Testis (tissue), 3 donors: ENCODE results near the gene IL18. TPM values are rescaled to one million over a fixed set of nuclear protein-coding genes. Genes with fewer than 3 reads are reported as not detected.
"Not testable (repeated sequence)": the region's sequence is repeated elsewhere in the genome, so short reads cannot be mapped to it uniquely, and the experiment has no call there.

Experiments
- DNase-seq: peaks from one replicate; pipeline ENCODE4 v3.0.0-alpha.2; 2019
- H3K27ac ChIP-seq, 2 donors: fragments of 200-600 bp; sonication (generic); one replicate each; pipeline ENCODE4 v1.5.1; 2019
- H3K27me3 ChIP-seq: fragments of 200-600 bp; sonication (generic); one replicate; pipeline ENCODE4 v1.5.1; 2019
- H3K36me3 ChIP-seq: fragments of 200-600 bp; sonication (generic); one replicate; pipeline ENCODE4 v1.5.1; 2017; ENCODE audit warnings: low read depth; ENCODE audit errors: missing control alignments
- H3K4me1 ChIP-seq: fragments of 200-600 bp; sonication (generic); one replicate; pipeline ENCODE4 v1.5.1; 2019
- H3K4me3 ChIP-seq, 2 donors: fragments of 200-600 bp; sonication (generic); one replicate each; pipeline ENCODE4 v1.5.1; 2017 to 2019
- H3K9me3 ChIP-seq: fragments of 200-600 bp; sonication (generic); one replicate; pipeline ENCODE4 v1.5.1; 2017
- CTCF ChIP-seq, 3 experiments: fragments of 450-650 bp in 2 of 3; fragments of 200-600 bp in 1 of 3; sonication (generic) in 1 of 3; IDR thresholded peaks; one replicate each; pipeline ENCODE4 v1.5.1; 2016 to 2019; ENCODE audit warnings: antibody characterized with exemption in 3 of 3, mild to moderate bottlenecking in 2 of 3, moderate library complexity in 1 of 3
- POLR2A ChIP-seq: fragments of 450-650 bp; IDR thresholded peaks from one replicate; pipeline ENCODE4 v1.6.1; 2017; ENCODE audit warnings: antibody characterized with exemption, mild to moderate bottlenecking, moderate library complexity
- WGBS, 2 donors: methylation state at CpG; one replicate each; pipeline ENCODE4 v1.1.5; 2018; 5-methylcytosine and 5-hydroxymethylcytosine counted together
- intact Hi-C: fragments of 100-400 bp; cut with DNase I; formaldehyde crosslinking; loops from one replicate; pipeline ENCODE4 v1.15.1; 2023; ENCODE audit warnings: low total_unique reads
- polyA plus RNA-seq: library from polyadenylated mRNA; stranded (reverse); fragments of 350-450 nt; fragmentation: Illumina TruSeq; extraction: RNeasy Lipid Tissue Mini Kit (QIAGEN cat#74804); gene quantifications from one replicate; pipeline ENCODE4 v1.2.3, GENCODE V29; 2014; ENCODE audit warnings: low read depth, low replicate concordance; ENCODE audit not compliant: insufficient read depth
- total RNA-seq, 2 donors: library from RNA; depleted of rRNA; stranded (reverse); fragments of >200 nt; gene quantifications; one replicate each; pipeline ENCODE4 v1.2.3, GENCODE V29; 2016

The IL18 gene
- total and polyA plus RNA-seq, 3 donors from 2014 or later, result 4.7 to 7.9 (median 7.4) TPM

GRCh38 chr11:112166562-112166961, 2.7 kb upstream of the IL18 start:
- intact Hi-C loops, result no loop called here
- Histone ChIP-seq H3K4me3 (peak overlapping the region; percentile 40), H3K36me3 (no peaks in the 10 kb centered on the region), H3K27me3 (no peaks in the 10 kb centered on the region), H3K27ac (peak overlapping the region; percentile 20 to 53), H3K4me1 (no peaks in the 10 kb centered on the region), H3K9me3 (no peaks in the 10 kb centered on the region)
- TF ChIP-seq POLR2A, result no peak
- no peak for TF ChIP-seq CTCF (IDR thresholded peaks at IDR 0.05)
- no peak for DNase-seq
- WGBS, 2 donors, result 65 to 67% methylated on average over 8 of the region's 8 CpGs

- no peak for DNase-seq
- H3K27me3 ChIP-seq, result no peaks in the 10 kb centered on the region
- WGBS, 2 donors, result 34 to 37% methylated on average over 3 of the region's 3 CpGs
- H3K36me3 ChIP-seq, result no peaks in the 10 kb centered on the region
- TF ChIP-seq POLR2A, result no peak
- no peak for TF ChIP-seq CTCF (IDR thresholded peaks at IDR 0.05)
- H3K27ac ChIP-seq, result no peak overlapping the region
- no peaks in the 10 kb centered on the region for H3K9me3 ChIP-seq
- no peak overlapping the region for H3K4me3 ChIP-seq
- H3K4me1 ChIP-seq, result no peaks in the 10 kb centered on the region
- intact Hi-C loops, result no loop called here
Observed at GRCh38 chr11:112165049-112165448, 1.2 kb upstream of the IL18 start.

GRCh38 chr11:112162761-112163546, 940 bp downstream of the IL18 start:
- 81 to 88% methylated on average over 6 of the region's 6 CpGs for WGBS, 2 donors
- Histone ChIP-seq H3K27me3 (no peaks in the 10 kb centered on the region), H3K27ac (no peak overlapping the region), H3K9me3 (no peaks in the 10 kb centered on the region), H3K4me1 (peaks cover 2% of the 10 kb centered on the region), H3K36me3 (no peaks in the 10 kb centered on the region), H3K4me3 (no peak overlapping the region)
- intact Hi-C loops, result no loop called here
- DNase-seq, result no peak
- no peak for TF ChIP-seq POLR2A
- TF ChIP-seq CTCF (IDR thresholded peaks at IDR 0.05), result no peak

GRCh38 chr11:112162200-112162599, 1.7 kb downstream of the IL18 start:
- not testable (repeated sequence) for H3K27ac ChIP-seq
- WGBS, 2 donors, result 82 to 89% methylated on average over 1 of the region's 1 CpG

GRCh38 chr11:112161012-112161411, 2.9 kb downstream of the IL18 start:
- Histone ChIP-seq H3K4me3 (no peak overlapping the region), H3K9me3 (no peaks in the 10 kb centered on the region), H3K27me3 (no peaks in the 10 kb centered on the region), H3K36me3 (no peaks in the 10 kb centered on the region), H3K4me1 (peaks cover 5% of the 10 kb centered on the region), H3K27ac (no peak overlapping the region)
- WGBS, 2 donors, result 48 to 61% methylated on average over 1 of the region's 1 CpG
- no peak for DNase-seq
- intact Hi-C loops, result no loop called here
- TF ChIP-seq CTCF (IDR thresholded peaks at IDR 0.05), result no peak

More at GRCh38 chr11:112162200-112162599, 1.7 kb downstream of the IL18 start:
- H3K4me3 ChIP-seq, H3K36me3 ChIP-seq, H3K9me3 ChIP-seq, H3K27me3 ChIP-seq, H3K4me1 ChIP-seq, intact Hi-C loops, DNase-seq: not testable (repeated sequence)
